HEK293 (cell line): ENCODE measurements around the gene APEX1.

Experiments used
- CTCF ChIP-seq: fragments of 450-650 bp; formaldehyde crosslinking; IDR thresholded peaks from 2 replicates; pipeline ENCODE4 v1.5.1; 2016; ENCODE audit warnings: missing biosample characterization, missing genetic modification characterization
- ELK4 ChIP-seq: IDR thresholded peaks from 2 replicates; pipeline ENCODE4 v1.6.1; 2011; ENCODE audit warnings: mild to moderate bottlenecking, low read depth, low read length, borderline replicate concordance
- YY1 ChIP-seq: fragments of 450-650 bp; formaldehyde crosslinking; IDR thresholded peaks from 2 replicates; pipeline ENCODE4 v1.5.1; 2018; ENCODE audit warnings: missing biosample characterization, missing genetic modification characterization
- ZNF335 ChIP-seq: fragments of 450-650 bp; formaldehyde crosslinking; conservative IDR thresholded peaks from 2 replicates; pipeline ENCODE4 v1.5.1; 2016; ENCODE audit warnings: missing biosample characterization, missing genetic modification characterization

- no peak for TF ChIP-seq CTCF (tag by site-specific recombination)
- TF ChIP-seq ELK4 = no peak
- TF ChIP-seq ZNF335 = no peak
- no peak for TF ChIP-seq YY1
Measured at GRCh38 chr14:20419419-20419818, 35.6 kb upstream of the APEX1 start.
